Suprapubic skin (tissue), 4 donors: ENCODE results near the gene PRPS2. TPM values are rescaled to one million over a fixed set of nuclear protein-coding genes. Genes with fewer than 3 reads are reported as not detected.

Source experiments
- DNase-seq, 2 donors: peaks; one replicate each; pipeline ENCODE4 v3.0.0-alpha.2; 2019; ENCODE audit warnings: low spot score in 2 of 2
- H3K27ac ChIP-seq: fragments of 200-600 bp; sonication (generic); one replicate; pipeline ENCODE4 v1.5.1; 2019
- H3K27me3 ChIP-seq: fragments of 200-600 bp; sonication (generic); one replicate; pipeline ENCODE4 v1.5.1; 2019
- H3K36me3 ChIP-seq: fragments of 200-600 bp; sonication (generic); one replicate; pipeline ENCODE4 v1.5.1; 2019
- H3K4me1 ChIP-seq: fragments of 200-600 bp; sonication (generic); one replicate; pipeline ENCODE4 v1.5.1; 2019
- H3K4me3 ChIP-seq: fragments of 200-600 bp; sonication (generic); one replicate; pipeline ENCODE4 v1.5.1; 2019; ENCODE audit warnings: mild to moderate bottlenecking
- H3K9me3 ChIP-seq: fragments of 200-600 bp; sonication (generic); one replicate; pipeline ENCODE4 v1.5.1; 2019
- CTCF ChIP-seq, 2 donors: fragments of 200-600 bp in 1 of 2; fragments of 450-650 bp in 1 of 2; sonication (generic) in 1 of 2; IDR thresholded peaks; one replicate each; pipeline ENCODE4 v1.5.1; 2016 to 2019; ENCODE audit warnings: antibody characterized with exemption in 2 of 2, mild to moderate bottlenecking in 1 of 2, moderate library complexity in 1 of 2
- EP300 ChIP-seq: sonication (generic); formaldehyde crosslinking; IDR thresholded peaks from one replicate; pipeline ENCODE4 v1.6.1; 2017; ENCODE audit warnings: antibody characterized with exemption
- POLR2A ChIP-seq, 2 donors: fragments of 450-650 bp; IDR thresholded peaks; one replicate each; pipeline ENCODE4 v1.6.1; 2017; ENCODE audit warnings: antibody characterized with exemption in 2 of 2, mild to moderate bottlenecking in 2 of 2, moderate library complexity in 2 of 2
- POLR2AphosphoS5 ChIP-seq, 3 donors: sonication (generic); formaldehyde crosslinking; IDR thresholded peaks; one replicate each; pipeline ENCODE4 v1.6.1; 2017; ENCODE audit warnings: antibody characterized with exemption in 3 of 3
- WGBS: methylation state at CpG from one replicate; pipeline ENCODE4 v1.1.5; 2018; 5-methylcytosine and 5-hydroxymethylcytosine counted together
- total RNA-seq, 4 donors: library from RNA; depleted of rRNA; stranded (reverse); fragments of >200 nt; gene quantifications; one replicate each; pipeline ENCODE4 v1.1.0, GENCODE V29; 2016

Gene PRPS2
- total RNA-seq, 4 donors from 2014 or later = 48.2 to 119 (median 70.1) TPM

- no peaks in the 10 kb centered on the region for H3K4me1 ChIP-seq
- TF ChIP-seq EP300 = no peak
- H3K27ac ChIP-seq = no peak overlapping the region
- no peaks in the 10 kb centered on the region for H3K27me3 ChIP-seq
- no peaks in the 10 kb centered on the region for H3K36me3 ChIP-seq
- no peaks in the 10 kb centered on the region for H3K9me3 ChIP-seq
- DNase-seq = no peak
- H3K4me3 ChIP-seq = no peak overlapping the region
These were observed 13.5 kb upstream of the PRPS2 start for GRCh38 chrX:12777670-12778069.

GRCh38 chrX:12779534-12779933, 11.7 kb upstream of the PRPS2 start:
- Histone ChIP-seq H3K27me3 (no peaks in the 10 kb centered on the region), H3K27ac (no peak overlapping the region), H3K36me3 (no peaks in the 10 kb centered on the region), H3K4me1 (no peaks in the 10 kb centered on the region), H3K4me3 (no peak overlapping the region), H3K9me3 (no peaks in the 10 kb centered on the region)
- no peak for DNase-seq
- 55% methylated on average over 4 of the region's 4 CpGs for WGBS
- TF ChIP-seq EP300 (no peak), CTCF (IDR thresholded peaks at IDR 0.05) (no peak), POLR2AphosphoS5 (IDR thresholded peaks at IDR 0.05) (no peak), POLR2A (IDR thresholded peaks at IDR 0.05) (no peak)

GRCh38 chrX:12788645-12789044, 2.6 kb upstream of the PRPS2 start:
- Histone ChIP-seq H3K9me3 (no peaks in the 10 kb centered on the region), H3K4me1 (peaks cover 8% of the 10 kb centered on the region), H3K4me3 (no peak overlapping the region), H3K27me3 (no peaks in the 10 kb centered on the region), H3K27ac (no peak overlapping the region), H3K36me3 (no peaks in the 10 kb centered on the region)
- DNase-seq = no peak
- WGBS = 100% methylated on average over 1 of the region's 1 CpG
- TF ChIP-seq CTCF (IDR thresholded peaks at IDR 0.05) (no peak), EP300 (no peak), POLR2AphosphoS5 (IDR thresholded peaks at IDR 0.05) (no peak), POLR2A (IDR thresholded peaks at IDR 0.05) (no peak)

- Histone ChIP-seq H3K4me1 (peaks cover 8% of the 10 kb centered on the region), H3K9me3 (no peaks in the 10 kb centered on the region), H3K27ac (no peak overlapping the region), H3K4me3 (no peak overlapping the region), H3K27me3 (no peaks in the 10 kb centered on the region), H3K36me3 (no peaks in the 10 kb centered on the region)
- WGBS = 73% methylated on average over 4 of the region's 4 CpGs
- no peak for DNase-seq
- TF ChIP-seq POLR2A (IDR thresholded peaks at IDR 0.05) (no peak), EP300 (no peak), CTCF (IDR thresholded peaks at IDR 0.05) (no peak), POLR2AphosphoS5 (IDR thresholded peaks at IDR 0.05) (no peak)
These were observed 1.2 kb upstream of the PRPS2 start for GRCh38 chrX:12789976-12790375.

GRCh38 chrX:12790885-12791256, 341 bp upstream of the PRPS2 start:
- TF ChIP-seq CTCF (IDR thresholded peaks at IDR 0.05) (no peak), POLR2AphosphoS5 (IDR thresholded peaks at IDR 0.05) (no peak), POLR2A (IDR thresholded peaks at IDR 0.05) (no peak), EP300 (no peak)
- DNase-seq = no peak
- H3K36me3 ChIP-seq = no peaks in the 10 kb centered on the region
- no peaks in the 10 kb centered on the region for H3K9me3 ChIP-seq
- no peaks in the 10 kb centered on the region for H3K27me3 ChIP-seq
- H3K4me1 ChIP-seq = peaks cover 8% of the 10 kb centered on the region
- peak overlapping the region; percentile 63 for H3K4me3 ChIP-seq
- peak overlapping the region; percentile 45 for H3K27ac ChIP-seq
- 38% methylated on average over 13 of the region's 21 CpGs for WGBS

- H3K27ac ChIP-seq = no peak overlapping the region
- no peaks in the 10 kb centered on the region for H3K9me3 ChIP-seq
- peak overlapping the region; percentile 63 for H3K4me3 ChIP-seq
- H3K27me3 ChIP-seq = no peaks in the 10 kb centered on the region
- H3K36me3 ChIP-seq = no peaks in the 10 kb centered on the region
- no peak for TF ChIP-seq CTCF (IDR thresholded peaks at IDR 0.05)
- TF ChIP-seq POLR2AphosphoS5 (IDR thresholded peaks at IDR 0.05) = no peak
- TF ChIP-seq EP300 = no peak
- no peak for TF ChIP-seq POLR2A (IDR thresholded peaks at IDR 0.05)
- WGBS = 90% methylated on average over 3 of the region's 3 CpGs
- DNase-seq = no peak
- H3K4me1 ChIP-seq = peaks cover 8% of the 10 kb centered on the region
These were observed 1.5 kb downstream of the PRPS2 start for GRCh38 chrX:12792711-12793110.
